Tibial nerve (tissue), 4 donors: ENCODE data around the gene MYCBP. TPM values are rescaled to one million over a fixed set of nuclear protein-coding genes. Genes with fewer than 3 reads are reported as not detected.

Experiments
- DNase-seq, 2 donors: peaks; one replicate each; pipeline ENCODE4 v3.0.0-alpha.2; 2019; ENCODE audit warnings: low spot score in 2 of 2
- H3K27ac ChIP-seq, 4 donors: fragments of 200-600 bp; sonication (generic) in 3 of 4; one replicate each; pipeline ENCODE4 v1.5.1; 2017 to 2019; ENCODE audit warnings: mild to moderate bottlenecking in 1 of 4
- H3K27me3 ChIP-seq, 2 donors: fragments of 200-600 bp; sonication (generic) in 1 of 2; one replicate each; pipeline versions ENCODE4 v1.5.1 to v1.6.0; 2017 to 2019
- H3K36me3 ChIP-seq, 3 donors: fragments of 200-600 bp; sonication (generic); one replicate each; pipeline ENCODE4 v1.5.1; 2018 to 2019
- H3K4me1 ChIP-seq, 4 donors: fragments of 200-600 bp; sonication (generic) in 3 of 4; one replicate each; pipeline ENCODE4 v1.5.1; 2017 to 2019
- H3K4me3 ChIP-seq, 4 donors: fragments of 200-600 bp; sonication (generic) in 3 of 4; one replicate each; pipeline ENCODE4 v1.5.1; 2017 to 2019; ENCODE audit warnings: mild to moderate bottlenecking in 1 of 4, moderate library complexity in 1 of 4
- H3K9me3 ChIP-seq, 4 donors: fragments of 200-600 bp; sonication (generic) in 3 of 4; one replicate each; pipeline ENCODE4 v1.5.1; 2017 to 2019
- CTCF ChIP-seq, 5 experiments: fragments of 200-600 bp in 3 of 5; fragments of 450-650 bp in 2 of 5; sonication (generic) in 3 of 5; IDR thresholded peaks; one replicate each; pipeline ENCODE4 v1.5.1; 2016 to 2019; ENCODE audit warnings: antibody characterized with exemption in 5 of 5, mild to moderate bottlenecking in 3 of 5, moderate library complexity in 2 of 5
- EP300 ChIP-seq, 2 donors: sonication (generic); formaldehyde crosslinking; IDR thresholded peaks; one replicate each; pipeline ENCODE4 v1.6.1; 2017; ENCODE audit warnings: antibody characterized with exemption in 2 of 2, mild to moderate bottlenecking in 1 of 2
- POLR2A ChIP-seq, 2 donors: fragments of 450-650 bp; IDR thresholded peaks; one replicate each; pipeline ENCODE4 v1.6.1; 2017; ENCODE audit warnings: antibody characterized with exemption in 2 of 2, mild to moderate bottlenecking in 2 of 2, moderate library complexity in 2 of 2
- WGBS, 2 donors: methylation state at CpG; one replicate each; pipeline ENCODE4 v1.1.5; 2018; 5-methylcytosine and 5-hydroxymethylcytosine counted together
- total RNA-seq, 4 donors: library from RNA; depleted of rRNA; stranded (reverse); fragments of >200 nt; gene quantifications; one replicate each; pipeline ENCODE4 v1.1.0, GENCODE V29; 2016

MYCBP gene
- 10 to 100 TPM in 3 of 4 donors, 1 to 10 TPM in 1; 5.5 to 10.9 (median 10.3) TPM for total RNA-seq

GRCh38 chr1:38873027-38873969 is at the start of gene MYCBP:
Gene MYCBP (minus strand): TSS chr1:38873348. CDS start chr1:38873305, 43 bp downstream.
- no peaks in the 10 kb centered on the region for H3K9me3 ChIP-seq
- peak in 1 of 2 donors; percentile 32 for TF ChIP-seq POLR2A (IDR thresholded peaks at IDR 0.05)
- peak in 4 of 5 experiments; percentile 10 to 62 (median 49) for TF ChIP-seq CTCF (IDR thresholded peaks at IDR 0.05)
- TF ChIP-seq EP300 (IDR thresholded peaks at IDR 0.05), result peak; percentile 80 to 89
- H3K36me3 ChIP-seq, result no peaks in the 10 kb centered on the region
- peak within 1 kb of the TSS; percentile 73 to 83 (median 74) for H3K4me3 ChIP-seq
- H3K27ac ChIP-seq, result peak within 1 kb of the TSS in 3 of 4 donors; percentile 18 to 71 (median 65)
- no peaks in the 10 kb centered on the region for H3K27me3 ChIP-seq
- WGBS, 2 donors, result 1% methylated on average over 33 to 45 of the region's 69 CpGs
- H3K4me1 ChIP-seq, result peaks cover 0 to 28% (median 10%) of the 10 kb centered on the region in 4 donors
- peak; percentile 85 to 87 for DNase-seq

- Histone ChIP-seq H3K4me3 (no peak overlapping the region), H3K27me3 (no peaks in the 10 kb centered on the region), H3K36me3 (peaks cover 0 to 24% (median 0%) of the 10 kb centered on the region in 3 donors), H3K4me1 (no peaks in the 10 kb centered on the region), H3K9me3 (no peaks in the 10 kb centered on the region), H3K27ac (no peak overlapping the region)
- DNase-seq, result no peak
- TF ChIP-seq POLR2A (IDR thresholded peaks at IDR 0.05) (no peak), EP300 (IDR thresholded peaks at IDR 0.05) (no peak), CTCF (IDR thresholded peaks at IDR 0.05) (no peak)
- 63 to 64% methylated on average over 3 of the region's 3 CpGs for WGBS, 2 donors
Measured at GRCh38 chr1:38919130-38919529, 46.0 kb upstream of the MYCBP start.

GRCh38 chr1:38918568-38918967 is 45.4 kb upstream of the MYCBP start:
- Histone ChIP-seq H3K4me1 (no peaks in the 10 kb centered on the region), H3K4me3 (no peak overlapping the region), H3K27me3 (no peaks in the 10 kb centered on the region), H3K9me3 (no peaks in the 10 kb centered on the region), H3K27ac (no peak overlapping the region), H3K36me3 (peaks cover 0 to 27% (median 0%) of the 10 kb centered on the region in 3 donors)
- no peak for DNase-seq
- no peak for TF ChIP-seq CTCF (IDR thresholded peaks at IDR 0.05)
- TF ChIP-seq EP300 (IDR thresholded peaks at IDR 0.05), result no peak
- no peak for TF ChIP-seq POLR2A (IDR thresholded peaks at IDR 0.05)
- WGBS, 2 donors, result 72 to 74% methylated on average over 5 of the region's 5 CpGs

GRCh38 chr1:38917772-38918171 is 44.6 kb upstream of the MYCBP start:
- H3K9me3 ChIP-seq, result no peaks in the 10 kb centered on the region
- H3K27me3 ChIP-seq, result no peaks in the 10 kb centered on the region
- 89 to 96% methylated on average over 1 of the region's 1 CpG for WGBS, 2 donors
- no peak overlapping the region for H3K4me3 ChIP-seq
- no peak overlapping the region for H3K27ac ChIP-seq
- H3K36me3 ChIP-seq, result peaks cover 0 to 27% (median 0%) of the 10 kb centered on the region in 3 donors
- no peaks in the 10 kb centered on the region for H3K4me1 ChIP-seq
- TF ChIP-seq EP300 (IDR thresholded peaks at IDR 0.05) (no peak), CTCF (IDR thresholded peaks at IDR 0.05) (no peak), POLR2A (IDR thresholded peaks at IDR 0.05) (no peak)
- no peak for DNase-seq

GRCh38 chr1:38917337-38917736 is 44.2 kb upstream of the MYCBP start:
- no peak for TF ChIP-seq POLR2A (IDR thresholded peaks at IDR 0.05)
- no peak for TF ChIP-seq EP300 (IDR thresholded peaks at IDR 0.05)
- no peak for TF ChIP-seq CTCF (IDR thresholded peaks at IDR 0.05)
- peaks cover 0 to 27% (median 0%) of the 10 kb centered on the region in 3 donors for H3K36me3 ChIP-seq
- no peaks in the 10 kb centered on the region for H3K27me3 ChIP-seq
- WGBS, 2 donors, result 87 to 97% methylated on average over 3 of the region's 3 CpGs
- no peak overlapping the region for H3K4me3 ChIP-seq
- H3K4me1 ChIP-seq, result no peaks in the 10 kb centered on the region
- H3K9me3 ChIP-seq, result no peaks in the 10 kb centered on the region
- DNase-seq, result no peak
- no peak overlapping the region for H3K27ac ChIP-seq
